HepG2 (cell line): Measurements from ENCODE around the gene AARS2. TPM values are rescaled to one million over a fixed set of nuclear protein-coding genes. Genes with fewer than 3 reads are reported as not detected.
A peak's percentile ranks its signal among the peaks of the same experiment; 100 is the strongest.

Source experiments
- BCL3 ChIP-seq: sonication (generic); formaldehyde crosslinking; IDR thresholded peaks from 2 replicates; pipeline ENCODE4 v1.5.1; 2020; ENCODE audit warnings: mild to moderate bottlenecking, missing genetic modification reagents, moderate library complexity
- CAMTA2 ChIP-seq: sonication (generic); formaldehyde crosslinking; IDR thresholded peaks from 2 replicates; pipeline ENCODE4 v1.4.0; 2020; ENCODE audit warnings: mild to moderate bottlenecking, missing genetic modification reagents, borderline replicate concordance
- GLMP ChIP-seq: sonication (generic); formaldehyde crosslinking; IDR thresholded peaks from 2 replicates; pipeline ENCODE4 v1.9.0; 2021; ENCODE audit warnings: missing genetic modification reagents, mild to moderate bottlenecking, borderline replicate concordance
- GMEB2 ChIP-seq: IDR thresholded peaks from 2 replicates; pipeline ENCODE4 v1.6.1; 2016; ENCODE audit warnings: missing biosample characterization, missing genetic modification reagents, low read depth
- HOXD1 ChIP-seq: sonication (generic); formaldehyde crosslinking; IDR thresholded peaks from 2 replicates; pipeline ENCODE4 v1.5.0; 2020; ENCODE audit warnings: missing genetic modification reagents
- NRL ChIP-seq: sonication (generic); formaldehyde crosslinking; IDR thresholded peaks from 2 replicates; pipeline ENCODE4 v1.5.0; 2020; ENCODE audit warnings: missing genetic modification reagents, mild to moderate bottlenecking, moderate library complexity, borderline replicate concordance
- PHF21A ChIP-seq: sonication (generic); formaldehyde crosslinking; IDR thresholded peaks from 2 replicates; pipeline ENCODE4 v1.5.0; 2020; ENCODE audit warnings: mild to moderate bottlenecking, missing genetic modification reagents
- PRDM15 ChIP-seq: sonication (generic); formaldehyde crosslinking; IDR thresholded peaks from 2 replicates; pipeline ENCODE4 v1.4.0; 2020; ENCODE audit warnings: missing genetic modification reagents
- SP1 ChIP-seq, 2 experiments: fragments of 450-650 bp in 1 of 2; sonication (generic) in 1 of 2; formaldehyde crosslinking in 1 of 2; IDR thresholded peaks; 2 replicates each; pipeline versions ENCODE4 v1.4.0 to v1.6.1; 2016 to 2020; ENCODE audit warnings: missing genetic modification reagents in 1 of 2
- ZFX ChIP-seq: sonication (generic); formaldehyde crosslinking; IDR thresholded peaks from 2 replicates; pipeline ENCODE4 v1.4.0; 2020; ENCODE audit warnings: mild to moderate bottlenecking, low read depth, missing genetic modification reagents, moderate library complexity
- ZNF343 ChIP-seq: sonication (generic); formaldehyde crosslinking; IDR thresholded peaks from 2 replicates; pipeline ENCODE4 v1.4.0; 2020; ENCODE audit warnings: mild to moderate bottlenecking, missing genetic modification reagents
- ZNF660 ChIP-seq: sonication (generic); formaldehyde crosslinking; IDR thresholded peaks from 2 replicates; pipeline ENCODE4 v1.5.1; 2020; ENCODE audit warnings: mild to moderate bottlenecking, low read depth, missing genetic modification reagents, borderline replicate concordance
- polyA plus RNA-seq, 8 experiments: library from polyadenylated mRNA; depleted of rRNA in 3 of 8; stranded (reverse) in 7 of 8; unstranded in 1 of 8; fragments of >200 nt; fragmentation: Illumina TruSeq in 4 of 8; extraction: Trizol in 4 of 8; gene quantifications; 2 replicates each; pipeline versions ENCODE4 v1.2.1 to v1.2.3, GENCODE V29; 2011 to 2016; ENCODE audit warnings: low read depth in 4 of 8, missing spikeins in 1 of 8, mixed read lengths in 1 of 8; ENCODE audit not compliant: insufficient read depth in 1 of 8
- total RNA-seq, 5 experiments: library from RNA; depleted of rRNA; stranded (reverse); fragments of >200 nt; fragmentation: Illumina TruSeq; extraction: Trizol; gene quantifications; 2 replicates each; pipeline ENCODE4 v1.2.3, GENCODE V29; 2016; ENCODE audit warnings: low read depth in 1 of 5
- TF ChIP-seq, protein P1 (sequence below): sonication (generic); formaldehyde crosslinking; IDR thresholded peaks from 2 replicates; pipeline ENCODE4 v1.5.0; 2020; ENCODE audit warnings: missing genetic modification reagents

Gene AARS2
- total and polyA plus RNA-seq, 2 of the 13 experiments (the other 11 are each of a cell fraction or from before 2014, with no cell fraction given) = 7.5 to 24.1 TPM

DNA sequence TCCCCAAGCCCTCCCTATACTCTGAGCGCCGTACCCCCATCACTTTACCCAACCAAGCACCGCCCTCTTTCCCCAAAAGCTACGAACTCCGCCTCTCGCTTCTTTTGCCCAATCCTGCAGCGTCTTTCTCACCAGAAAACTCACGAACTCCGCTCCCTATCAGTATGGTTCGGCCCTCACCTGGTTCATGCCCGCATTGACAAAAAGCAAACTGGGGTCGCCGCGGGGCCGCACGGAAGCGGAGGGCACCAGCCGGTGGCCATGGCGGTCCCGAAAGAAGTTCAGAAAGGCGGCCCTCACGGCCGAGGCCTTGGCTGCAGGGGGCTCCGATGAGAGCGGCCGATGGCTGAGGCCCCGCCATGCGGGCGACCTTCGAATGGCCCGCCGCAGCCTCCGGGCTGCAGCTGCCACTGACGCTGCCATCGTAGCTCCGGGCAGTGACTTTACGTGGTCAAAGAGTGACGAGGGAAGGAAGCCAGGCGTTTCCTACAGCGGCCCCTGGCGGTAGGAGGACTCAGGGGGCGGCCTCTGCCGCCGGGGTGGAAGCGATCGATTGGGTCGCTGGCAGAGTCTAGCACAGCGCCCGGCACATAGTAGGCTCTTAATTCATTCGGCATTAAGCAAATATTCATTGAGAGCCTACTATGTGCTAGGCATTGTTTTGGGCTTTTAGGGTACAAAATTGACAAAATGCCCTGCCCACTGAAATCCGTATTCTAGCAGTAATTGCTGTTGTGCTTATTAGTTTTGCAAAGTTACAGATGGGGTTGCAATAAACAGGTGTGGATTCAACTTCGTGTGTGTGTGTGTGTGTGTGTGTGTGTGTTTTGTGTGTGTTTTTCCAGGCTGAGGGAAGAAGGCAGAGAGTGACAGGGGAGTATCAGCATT is at the start of gene AARS2 (continued):
- TF ChIP-seq PRDM15 (CRISPR knock-in tag) (peak; percentile 80), BCL3 (CRISPR knock-in tag) (peak; percentile 95), PHF21A (peak; percentile 80; the same call in 1 of the 2 replicates), NRL (CRISPR knock-in tag) (peak; percentile 97), CAMTA2 (CRISPR knock-in tag) (peak; percentile 64; the same call in 1 of the 2 replicates), ZFX (peak; percentile 94), GMEB2 (CRISPR knock-in tag) (peak; percentile 93), SP1 (IDR thresholded peaks at IDR 0.05) (no peak), SP1 (CRISPR knock-in tag; IDR thresholded peaks at IDR 0.05) (peak; percentile 96), ZNF343 (peak; percentile 90; the same call in 1 of the 2 replicates), GLMP (CRISPR knock-in tag) (no peak), HOXD1 (CRISPR knock-in tag) (peak; percentile 94; the same call in 1 of the 2 replicates), ZNF660 (no peak; the same call in 1 of the 2 replicates)
- TF ChIP-seq, protein P1, sequence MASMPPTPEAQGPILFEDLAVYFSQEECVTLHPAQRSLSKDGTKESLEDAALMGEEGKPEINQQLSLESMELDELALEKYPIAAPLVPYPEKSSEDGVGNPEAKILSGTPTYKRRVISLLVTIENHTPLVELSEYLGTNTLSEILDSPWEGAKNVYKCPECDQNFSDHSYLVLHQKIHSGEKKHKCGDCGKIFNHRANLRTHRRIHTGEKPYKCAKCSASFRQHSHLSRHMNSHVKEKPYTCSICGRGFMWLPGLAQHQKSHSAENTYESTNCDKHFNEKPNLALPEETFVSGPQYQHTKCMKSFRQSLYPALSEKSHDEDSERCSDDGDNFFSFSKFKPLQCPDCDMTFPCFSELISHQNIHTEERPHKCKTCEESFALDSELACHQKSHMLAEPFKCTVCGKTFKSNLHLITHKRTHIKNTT (CRISPR knock-in tag) = no peak; the same call in 1 of the 2 replicates
